G401 (cell line): ENCODE data around the gene IPP. TPM values are rescaled to one million over a fixed set of nuclear protein-coding genes. Genes with fewer than 3 reads are reported as not detected.
"Not testable (repeated sequence)": the region's sequence is repeated elsewhere in the genome, so short reads cannot be mapped to it uniquely, and the experiment has no call there.

ENCODE experiments used
- DNase-seq: peaks from one replicate; pipeline ENCODE4 v3.0.0-alpha.2; 2015; ENCODE audit warnings: low spot score
- in situ Hi-C: cut with HindIII; loops from 2 replicates; pipeline ENCODE4 v1.10.0; 2016; ENCODE audit warnings: low sequenced_read_pairs, mixed read lengths
- total RNA-seq: library from RNA; depleted of rRNA; stranded (reverse); fragments of >200 nt; shearing (Covaris generic); gene quantifications from 2 replicates; pipeline ENCODE4 v1.2.3, GENCODE V29; 2014

Gene IPP
- total RNA-seq, 1 experiment from 2014 or later = 8.4 TPM

DNA sequence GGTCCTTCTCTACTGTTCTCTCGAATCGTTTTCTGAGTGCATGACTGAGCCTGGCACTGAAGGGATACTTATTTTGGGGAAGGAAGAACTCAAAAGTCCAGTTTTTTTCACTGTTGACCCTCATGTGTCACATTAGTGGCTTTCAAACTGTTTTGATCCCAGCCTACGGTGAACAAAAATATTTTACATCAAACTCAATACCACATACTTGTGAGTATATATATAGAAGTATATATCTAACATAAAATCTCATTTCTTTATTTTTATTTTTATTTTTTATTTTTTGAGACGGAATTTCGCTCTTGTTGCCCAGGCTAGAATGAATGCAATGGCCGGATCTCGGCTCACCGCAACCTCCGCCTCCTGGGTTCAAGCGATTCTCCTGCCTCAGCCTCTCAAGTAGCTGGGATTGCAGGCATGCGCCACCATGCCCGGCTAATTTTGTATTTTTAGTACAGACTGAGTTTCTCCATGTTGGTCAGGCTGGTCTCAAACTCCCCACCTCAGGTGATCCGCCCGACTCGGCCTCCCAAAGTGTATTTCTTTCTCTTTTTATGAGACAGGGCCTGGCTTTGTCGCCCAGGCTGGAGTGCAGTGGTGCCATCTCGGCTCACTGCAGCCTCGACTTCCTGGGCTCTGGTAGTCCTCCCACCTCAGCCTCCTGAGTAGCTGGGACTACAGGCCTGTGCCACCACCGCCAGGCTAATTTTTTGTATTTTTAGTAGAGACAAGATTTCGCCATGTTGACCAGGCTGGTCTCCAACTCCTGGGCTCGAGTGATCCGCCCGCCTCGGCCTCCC, 786 bp upstream of the IPP start:
- DNase-seq, in situ Hi-C loops: not testable (repeated sequence)

DNA sequence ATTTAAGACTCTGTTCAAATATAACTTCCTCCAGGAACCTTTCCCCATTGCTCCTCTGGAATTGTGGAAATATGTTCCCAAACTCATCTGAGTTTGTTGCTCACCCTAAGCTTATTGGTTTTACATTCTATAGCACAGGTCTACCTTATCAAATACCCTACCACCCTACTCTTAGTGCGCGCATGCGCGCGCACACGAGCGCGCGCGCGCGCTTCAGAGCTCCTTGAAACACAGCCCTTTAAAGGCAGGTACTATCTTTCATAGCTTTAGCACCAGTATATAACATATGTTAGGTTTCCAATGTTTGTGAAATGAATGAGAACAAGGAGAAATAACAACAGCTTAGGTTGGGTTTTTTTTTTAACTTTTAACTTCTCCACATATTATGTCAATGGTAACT, 3.5 kb downstream of the IPP start:
- in situ Hi-C loops = no loop called here
- DNase-seq = no peak

DNA sequence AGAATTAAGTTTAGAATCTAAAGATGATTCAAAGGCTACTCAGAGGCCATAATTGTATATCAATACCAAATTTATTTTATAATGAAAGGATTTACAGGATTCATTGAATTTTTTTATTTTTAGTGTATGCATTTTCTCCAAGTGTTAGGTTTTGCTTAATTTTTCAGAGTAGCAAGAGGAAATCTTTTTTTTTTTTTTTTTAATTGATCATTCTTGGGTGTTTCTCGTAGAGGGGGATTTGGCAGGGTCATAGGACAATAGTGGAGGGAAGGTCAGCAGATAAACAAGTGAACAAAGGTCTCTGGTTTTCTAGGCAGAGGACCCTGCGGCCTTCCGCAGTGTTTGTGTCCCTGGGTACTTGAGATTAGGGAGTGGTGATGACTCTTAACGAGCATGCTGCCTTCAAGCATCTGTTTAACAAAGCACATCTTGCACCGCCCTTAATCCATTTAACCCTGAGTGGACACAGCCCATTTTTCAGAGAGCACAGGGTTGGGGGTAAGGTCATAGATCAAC, 10.8 kb downstream of the IPP start:
- in situ Hi-C loops, DNase-seq: not testable (repeated sequence)

GRCh38 chr1:45739137-45739536, 11.3 kb downstream of the IPP start:
- DNase-seq = no peak
- in situ Hi-C loops = no loop called here

GRCh38 chr1:45730780-45731319, 19.6 kb downstream of the IPP start:
- in situ Hi-C loops = no loop called here
- DNase-seq = no peak

DNA sequence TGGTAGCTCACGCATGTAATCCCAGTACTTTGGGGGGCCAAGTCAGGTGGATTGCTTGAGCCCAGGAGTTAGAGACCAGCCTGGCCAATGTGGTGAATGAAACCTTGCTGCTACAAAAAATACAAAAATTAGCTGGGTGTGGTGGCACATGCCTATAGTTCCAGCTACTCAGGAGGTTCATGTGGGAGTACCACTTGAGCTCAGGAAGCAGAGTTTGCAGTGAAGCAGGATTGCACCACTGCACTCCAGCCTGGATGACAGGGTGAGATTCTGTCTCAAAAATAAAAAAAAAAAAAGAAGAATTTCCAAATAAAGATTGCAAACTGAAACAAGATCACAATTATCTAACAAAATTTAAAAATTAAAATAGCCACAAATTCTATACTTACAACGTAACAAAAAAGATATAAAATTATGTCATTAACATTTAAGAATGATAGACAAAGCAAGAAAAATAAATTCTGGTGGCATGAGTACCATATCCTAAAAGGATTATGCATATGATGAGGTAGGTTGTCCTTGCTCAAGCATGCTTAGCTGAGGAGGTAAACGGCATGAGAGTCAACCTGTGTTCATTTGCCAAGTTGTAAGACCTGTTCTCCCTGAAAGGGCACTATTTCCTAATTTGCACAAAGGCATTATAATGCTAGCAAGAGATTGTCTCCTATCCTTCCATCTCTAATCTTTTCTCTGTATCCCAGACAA, 20.2 kb downstream of the IPP start:
- in situ Hi-C loops = no loop called here

DNA sequence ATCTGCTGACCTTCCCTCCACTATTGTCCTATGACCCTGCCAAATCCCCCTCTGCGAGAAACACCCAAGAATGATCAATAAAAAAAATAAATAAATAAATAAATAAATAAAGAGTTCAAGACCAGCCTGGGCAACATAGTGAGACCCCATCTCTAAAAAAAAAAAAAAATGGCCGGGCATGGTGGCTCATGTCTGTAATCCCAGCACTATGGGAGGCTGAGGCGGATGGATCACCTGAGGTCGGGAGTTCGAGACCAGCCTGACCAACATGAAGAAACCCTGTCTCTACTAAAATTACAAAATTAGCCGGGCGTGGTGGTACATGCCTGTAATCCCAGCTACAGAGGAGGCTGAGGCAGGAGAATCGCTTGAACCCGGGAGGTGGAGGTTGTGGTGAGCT, 24.4 kb downstream of the IPP start:
- in situ Hi-C loops, DNase-seq: not testable (repeated sequence)

More for the DNA sequence above, 20.2 kb downstream of the IPP start:
- no peak for DNase-seq

DNA sequence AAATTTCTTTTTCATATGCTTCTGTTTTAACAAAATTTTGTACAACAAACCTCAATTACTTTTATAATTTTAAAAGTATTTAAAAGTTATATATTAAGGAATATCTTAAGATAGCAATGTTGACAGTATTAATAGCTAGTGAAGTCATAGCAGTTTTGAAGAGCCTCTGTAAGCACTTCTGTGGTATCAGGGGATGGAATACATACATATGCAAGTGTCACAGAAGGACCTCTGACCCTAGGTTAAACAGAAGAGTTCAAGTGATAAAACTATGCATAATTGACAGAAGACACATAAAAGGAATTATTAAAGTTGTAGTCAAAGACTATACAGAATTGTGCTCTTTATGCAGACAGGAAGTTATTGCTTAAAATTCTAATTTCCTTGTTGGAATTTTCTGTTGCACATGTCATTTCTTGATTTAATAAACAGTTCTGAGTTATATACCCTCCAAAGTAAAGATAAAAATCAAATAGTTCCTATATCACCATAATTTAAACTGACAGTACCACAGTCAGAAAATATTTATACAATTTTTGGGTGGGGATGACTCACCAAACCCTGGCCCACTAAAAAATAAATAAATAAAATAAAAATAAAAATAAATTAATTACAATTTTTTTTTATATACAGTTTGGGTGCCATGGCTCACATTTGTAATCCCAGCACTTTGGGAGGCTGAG, 27.1 kb downstream of the IPP start:
- in situ Hi-C loops = no loop called here
- DNase-seq = no peak

DNA sequence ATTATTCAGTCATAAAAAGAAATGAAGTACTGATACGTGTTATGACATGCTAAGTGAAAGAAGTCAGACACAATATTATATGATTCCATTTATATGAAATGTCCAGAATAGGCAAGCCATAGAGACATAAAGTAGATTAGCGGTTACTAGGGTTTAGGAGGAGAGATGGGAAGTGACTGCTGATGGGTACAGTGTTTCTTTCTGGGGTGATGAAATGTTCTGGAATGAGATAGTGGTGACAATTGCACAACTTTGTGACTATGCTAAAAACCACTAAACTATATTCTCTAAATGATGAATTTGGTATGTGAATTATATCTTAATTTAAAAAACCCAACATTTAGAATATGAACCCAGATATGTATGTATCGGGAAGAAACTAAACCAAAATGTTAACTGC, 27.6 kb downstream of the IPP start:
- DNase-seq = no peak
- in situ Hi-C loops = no loop called here

DNA sequence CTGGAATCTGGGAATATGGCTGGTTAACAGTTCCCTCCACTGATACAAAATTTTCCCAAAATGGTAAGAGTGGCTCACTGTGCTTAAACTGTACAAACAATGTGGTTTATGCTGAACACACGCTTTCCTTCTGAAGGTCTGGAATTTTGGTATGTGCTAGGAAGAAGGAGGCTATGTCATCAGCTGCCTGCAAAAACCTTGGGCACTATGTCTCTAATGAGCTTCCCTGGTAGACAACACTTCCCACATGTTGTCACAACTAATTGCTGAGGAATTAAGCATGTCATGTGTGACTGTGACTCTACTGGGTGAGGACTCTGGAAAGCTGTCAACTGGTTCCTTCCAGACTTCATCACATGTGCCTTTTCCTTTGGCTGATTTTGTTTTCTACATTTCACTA, 29.2 kb downstream of the IPP start:
- in situ Hi-C loops = no loop called here
- no peak for DNase-seq

DNA sequence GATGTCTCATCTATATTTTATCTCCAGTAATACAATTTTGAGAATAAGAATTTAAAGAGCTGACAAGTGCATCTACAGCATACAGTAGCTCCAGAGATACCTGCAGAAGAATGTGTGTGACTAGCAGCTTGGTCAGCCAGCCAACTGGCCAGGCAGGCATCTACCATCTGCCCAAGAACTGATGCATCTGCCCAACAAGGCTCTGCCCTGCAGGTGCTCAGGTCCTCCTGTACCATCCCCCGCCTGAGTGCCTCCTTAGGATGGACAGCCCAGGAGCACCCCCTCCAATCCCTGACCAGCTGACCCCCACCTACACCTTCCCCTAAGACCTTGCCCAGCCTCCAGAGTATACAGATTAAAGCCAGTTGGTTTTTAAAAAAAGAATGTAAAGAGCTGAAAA, 32.2 kb downstream of the IPP start:
- in situ Hi-C loops = no loop called here
- peak; percentile 90 for DNase-seq

GRCh38 chr1:45717386-45717785, 33.1 kb downstream of the IPP start:
- in situ Hi-C loops, DNase-seq: not testable (repeated sequence)

- in situ Hi-C loops = no loop called here
- no peak for DNase-seq
Measured at GRCh38 chr1:45716700-45717099, 33.8 kb downstream of the IPP start.

- no peak for DNase-seq
- in situ Hi-C loops = no loop called here
Measured at GRCh38 chr1:45713711-45714110, 36.7 kb downstream of the IPP start.

DNA sequence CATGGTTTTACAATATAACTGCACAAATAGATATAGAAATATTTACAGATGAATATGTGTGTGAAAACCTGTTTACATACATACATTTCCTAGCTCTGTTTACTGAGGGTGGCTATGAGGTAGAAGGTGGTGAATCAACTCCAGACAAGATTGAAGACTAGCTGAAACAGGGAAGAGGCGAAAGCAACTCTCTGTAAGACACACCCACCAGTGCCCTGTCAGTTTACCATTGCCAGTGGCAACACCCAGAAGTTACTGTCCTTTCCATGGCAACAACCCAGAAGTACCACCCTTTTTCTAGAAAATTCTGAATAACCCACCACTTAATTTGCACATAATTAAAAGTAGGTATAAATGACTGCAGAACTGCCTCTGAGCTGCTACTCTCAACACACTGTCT, 45.8 kb downstream of the IPP start:
- no peak for DNase-seq
- in situ Hi-C loops = no loop called here

DNA sequence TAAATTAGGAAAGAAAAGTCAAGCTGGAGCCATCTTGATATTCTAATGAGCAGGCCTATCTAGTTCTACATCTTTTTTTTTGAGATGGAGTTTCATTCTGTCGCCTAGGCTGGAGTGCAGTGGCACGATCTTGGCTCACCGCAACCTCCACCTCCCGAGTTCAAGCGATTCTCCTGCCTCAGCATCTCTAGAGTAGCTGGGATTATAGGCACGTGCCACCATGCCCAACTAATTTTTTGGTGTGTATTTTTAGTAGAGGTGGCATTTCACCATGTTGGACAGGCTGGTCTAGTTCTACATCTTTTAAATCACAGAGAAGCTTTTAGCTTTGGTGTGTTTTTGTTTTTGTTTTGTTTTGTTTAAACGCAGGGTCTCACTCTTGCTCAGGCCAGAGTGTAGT, 55.6 kb downstream of the IPP start:
- no peak for DNase-seq
- in situ Hi-C loops = no loop called here

- DNase-seq, in situ Hi-C loops: not testable (repeated sequence)
Measured at GRCh38 chr1:45693811-45694210, 56.6 kb downstream of the IPP start.

DNA sequence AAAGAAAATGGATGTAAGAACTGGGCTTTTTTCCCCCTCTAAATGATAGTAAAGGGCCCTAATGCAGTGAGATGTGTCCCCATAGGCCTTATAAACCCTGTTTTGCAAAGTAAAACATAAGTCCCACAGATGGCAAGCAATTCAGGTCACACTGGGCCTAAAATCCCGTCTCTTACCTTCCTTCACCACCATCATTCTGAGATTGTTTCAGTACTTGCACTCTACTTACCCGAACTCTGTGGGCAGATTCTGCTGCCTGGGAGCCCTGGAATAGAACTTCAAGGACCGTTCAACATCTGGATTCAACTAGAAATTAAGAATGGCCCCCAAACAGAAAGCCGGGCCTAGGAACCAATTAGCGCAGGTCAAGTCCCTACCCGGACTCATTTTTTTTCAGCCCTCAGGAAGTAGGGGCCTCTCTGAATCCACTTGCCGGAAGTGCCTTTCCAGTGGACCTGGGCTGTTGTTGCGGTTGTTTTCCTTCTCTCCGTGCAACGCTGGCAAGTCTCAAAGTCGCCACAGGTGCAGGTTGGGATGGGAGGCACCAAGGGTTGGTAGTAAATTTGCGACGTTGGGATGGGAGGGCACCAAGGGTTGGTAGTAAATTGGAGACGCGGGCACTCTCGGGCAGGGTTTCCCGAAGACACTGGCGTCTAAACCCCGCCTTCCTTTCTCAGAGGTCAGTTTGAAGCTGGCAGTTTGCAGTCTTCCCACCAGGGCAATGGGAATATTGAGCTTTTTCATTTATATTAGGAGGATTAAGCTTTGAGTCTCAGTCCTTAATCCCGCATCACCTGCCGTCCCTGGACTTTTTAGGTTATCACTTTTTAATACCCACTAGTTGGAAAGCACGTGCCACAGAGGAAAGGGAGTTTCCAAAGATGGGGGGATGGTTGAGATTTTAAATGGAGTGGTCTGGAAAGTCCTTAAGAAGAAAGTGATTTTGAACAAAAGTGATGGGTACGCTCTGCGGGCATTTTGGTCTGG, 62.4 kb downstream of the IPP start, which contains the start of gene TMEM69:
Gene TMEM69 (plus strand): TSS at position 428 of the 987 bp plus-strand sequence. CDS start 2,888 bp downstream, outside the sequence.
- in situ Hi-C loops = no loop called here
- peak; percentile 88 for DNase-seq
